HFF-Myc (cell line): ENCODE results near the gene DZIP3.
"Not testable (repeated sequence)": the region's sequence is repeated elsewhere in the genome, so short reads cannot be mapped to it uniquely, and the experiment has no call there.

Source experiments
- DNase-seq: peaks from one replicate; pipeline ENCODE4 v3.0.0-alpha.2; 2011; ENCODE audit warnings: low read depth; ENCODE audit errors: extremely low read depth
- H3K4me3 ChIP-seq: replicated peaks from 2 replicates; pipeline ENCODE4 v1.5.1; 2011; ENCODE audit warnings: low read depth, mild to moderate bottlenecking, control low read depth, low read length
- CTCF ChIP-seq: IDR thresholded peaks from 2 replicates; pipeline ENCODE4 v1.5.1; 2012; ENCODE audit warnings: mild to moderate bottlenecking, low read depth, low read length, control low read depth; ENCODE audit errors: missing control alignments

DZIP3 gene

GRCh38 chr3:108605028-108605427 is 15.5 kb downstream of the DZIP3 start:
- TF ChIP-seq CTCF = no peak
- no peak overlapping the region for H3K4me3 ChIP-seq
- no peak for DNase-seq

- no peak for DNase-seq
- no peak overlapping the region for H3K4me3 ChIP-seq
- no peak for TF ChIP-seq CTCF
Observed at GRCh38 chr3:108605491-108605890, 16.0 kb downstream of the DZIP3 start.

GRCh38 chr3:108608750-108609149 is 19.2 kb downstream of the DZIP3 start:
- no peak for TF ChIP-seq CTCF
- no peak overlapping the region for H3K4me3 ChIP-seq
- DNase-seq = no peak

- DNase-seq = no peak
- no peak overlapping the region for H3K4me3 ChIP-seq
- TF ChIP-seq CTCF = no peak
Observed at GRCh38 chr3:108610651-108611050, 21.1 kb downstream of the DZIP3 start.

- not testable (repeated sequence) for H3K4me3 ChIP-seq, DNase-seq
Observed at GRCh38 chr3:108616090-108616489, 26.6 kb downstream of the DZIP3 start.

- DNase-seq = no peak
- TF ChIP-seq CTCF = no peak
- H3K4me3 ChIP-seq = no peak overlapping the region
Observed at GRCh38 chr3:108620250-108620649, 30.7 kb downstream of the DZIP3 start.

- TF ChIP-seq CTCF = no peak
- DNase-seq = peak; percentile 11
- no peak overlapping the region for H3K4me3 ChIP-seq
Observed at GRCh38 chr3:108623504-108623903, 34.0 kb downstream of the DZIP3 start.
